ENCODE measurements around the gene LMCD1. TPM values are rescaled to one million over a fixed set of nuclear protein-coding genes. Genes with fewer than 3 reads are reported as not detected.

Gene LMCD1
- polyA plus RNA-seq, 1 experiment: 39.1 TPM

DNA sequence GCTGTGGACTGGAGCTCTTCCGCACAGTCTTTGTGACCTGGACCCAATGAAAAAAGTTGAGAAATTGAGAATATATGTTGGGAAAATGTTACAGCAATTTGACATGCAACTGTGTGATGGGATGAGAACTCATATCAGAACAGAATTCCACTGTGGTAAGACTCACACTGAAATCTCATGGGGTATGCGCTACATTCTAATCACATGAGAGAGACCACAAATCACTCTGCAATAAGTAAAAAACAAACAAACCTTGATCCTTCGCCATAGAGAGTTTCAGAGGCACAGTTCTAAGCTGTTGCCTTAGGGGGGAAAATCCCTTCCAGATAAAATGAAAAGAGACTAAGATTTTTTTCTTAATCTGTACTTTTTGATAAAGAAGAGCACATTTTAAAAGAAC lies 37.3 kb downstream of the LMCD1 start:
- ChIA-PET CTCF (interaction anchor here (0.6 kb wide), 1 partner anchor 11 kb away, joined by 3 read pairs; no protein-coding TSS in a partner anchor), POLR2A (interaction anchor here (1.0 to 1.3 kb wide), 2 partner anchors 38 to 95 kb away, joined by 4 read pairs; no protein-coding TSS in a partner anchor)
- H3K9me3 ChIP-seq (ENCODE audit: control insufficient read depth, insufficient read depth, low read length): no peaks in the 10 kb centered on the region
- no peak overlapping the region for H3K4me3 ChIP-seq (ENCODE audit: low read depth, low read length)
- DNase-seq (ENCODE audit: low read depth, low spot score): no peak
- no peaks in the 10 kb centered on the region for H3K27me3 ChIP-seq (ENCODE audit: control insufficient read depth, insufficient read depth, low read length)
- peak overlapping the region; percentile 57 for H3K27ac ChIP-seq (ENCODE audit: low read depth, low read length)
- TF ChIP-seq CTCF (IDR thresholded peaks at IDR 0.05; ENCODE audit: low read depth, low read length): no peak

DNA sequence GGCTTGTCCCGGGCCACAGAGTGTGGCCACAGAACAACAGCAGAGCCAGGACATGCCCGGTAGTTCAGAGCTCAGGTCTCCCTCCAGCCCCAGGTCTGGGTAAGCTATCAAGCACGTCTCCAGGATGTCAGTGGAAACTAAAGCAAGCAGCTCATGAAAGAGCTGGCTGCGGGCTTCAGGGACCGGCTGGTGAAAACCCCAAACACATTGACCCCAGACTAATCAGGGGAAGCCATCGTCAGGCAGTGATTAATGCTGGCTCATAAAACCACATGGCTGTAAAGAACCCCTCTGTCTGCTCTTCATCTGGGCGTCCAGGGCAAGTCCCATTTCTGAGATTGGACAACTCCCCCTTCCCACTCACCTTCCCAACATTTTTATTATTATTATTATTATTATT lies 37.8 kb downstream of the LMCD1 start:
- Histone ChIP-seq H3K9me3 (ENCODE audit: control insufficient read depth, insufficient read depth, low read length) (no peaks in the 10 kb centered on the region), H3K4me3 (ENCODE audit: low read depth, low read length) (no peak overlapping the region)
- CTCF ChIA-PET: interaction anchor here (1.4 kb wide), 1 partner anchor 95 kb away, joined by 3 read pairs; no protein-coding TSS in a partner anchor

GRCh38 chr3:8540456-8540855 lies 38.8 kb downstream of the LMCD1 start:
- no peaks in the 10 kb centered on the region for H3K27me3 ChIP-seq (ENCODE audit: control insufficient read depth, insufficient read depth, low read length)
- CTCF ChIA-PET: interaction anchor here (1.4 kb wide), 1 partner anchor 96 kb away, joined by 3 read pairs; no protein-coding TSS in a partner anchor

More for the DNA sequence above, 37.8 kb downstream of the LMCD1 start:
- peak overlapping the region; percentile 57 for H3K27ac ChIP-seq (ENCODE audit: low read depth, low read length)
- POLR2A ChIA-PET: interaction anchor here (1.0 to 1.3 kb wide), 2 partner anchors 38 to 95 kb away, joined by 4 read pairs; no protein-coding TSS in a partner anchor
- H3K27me3 ChIP-seq (ENCODE audit: control insufficient read depth, insufficient read depth, low read length): no peaks in the 10 kb centered on the region
- TF ChIP-seq CTCF (IDR thresholded peaks at IDR 0.05; ENCODE audit: low read depth, low read length): no peak
- DNase-seq (ENCODE audit: low read depth, low spot score): no peak

DNA sequence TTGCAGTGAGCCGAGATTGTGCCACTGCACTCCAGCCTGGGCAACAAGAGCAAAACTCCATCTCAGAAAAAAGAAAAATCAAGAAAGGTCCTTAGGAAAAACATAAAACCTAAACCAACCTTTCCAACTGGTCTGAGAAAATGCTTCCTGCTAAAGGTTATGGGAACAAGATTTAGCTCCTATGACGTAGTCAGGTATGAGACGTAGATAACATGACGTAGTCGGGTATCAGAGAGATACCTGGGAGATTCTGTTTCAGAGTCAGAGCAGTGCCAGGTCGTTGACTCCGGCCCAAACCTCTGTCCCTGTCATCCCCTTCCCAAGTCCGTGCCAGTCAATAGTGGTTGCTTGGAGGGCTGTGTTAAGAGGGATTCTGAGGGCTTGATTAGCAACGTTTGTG lies 39.9 kb downstream of the LMCD1 start:
- DNase-seq (ENCODE audit: low read depth, low spot score): no peak
- Histone ChIP-seq H3K4me3 (ENCODE audit: low read depth, low read length) (no peak overlapping the region), H3K9me3 (ENCODE audit: control insufficient read depth, insufficient read depth, low read length) (no peaks in the 10 kb centered on the region), H3K27ac (ENCODE audit: low read depth, low read length) (no peak overlapping the region), H3K27me3 (ENCODE audit: control insufficient read depth, insufficient read depth, low read length) (no peaks in the 10 kb centered on the region)
- ChIA-PET POLR2A (no interaction called here), CTCF (no interaction called here)
- TF ChIP-seq CTCF (IDR thresholded peaks at IDR 0.05; ENCODE audit: low read depth, low read length): no peak

More at GRCh38 chr3:8540456-8540855, 38.8 kb downstream of the LMCD1 start:
- no peak for DNase-seq (ENCODE audit: low read depth, low spot score)
- no peak for TF ChIP-seq CTCF (IDR thresholded peaks at IDR 0.05; ENCODE audit: low read depth, low read length)
- Histone ChIP-seq H3K9me3 (ENCODE audit: control insufficient read depth, insufficient read depth, low read length) (no peaks in the 10 kb centered on the region), H3K27ac (ENCODE audit: low read depth, low read length) (no peak overlapping the region), H3K4me3 (ENCODE audit: low read depth, low read length) (no peak overlapping the region)
- POLR2A ChIA-PET: no interaction called here

- H3K4me3 ChIP-seq (ENCODE audit: low read depth, low read length): no peak overlapping the region
- H3K27ac ChIP-seq (ENCODE audit: low read depth, low read length): no peak overlapping the region
- H3K27me3 ChIP-seq (ENCODE audit: control insufficient read depth, insufficient read depth, low read length): no peaks in the 10 kb centered on the region
- H3K9me3 ChIP-seq (ENCODE audit: control insufficient read depth, insufficient read depth, low read length): no peaks in the 10 kb centered on the region
- ChIA-PET CTCF (no interaction called here), POLR2A (interaction anchor here (1.1 kb wide), 1 partner anchor 13 kb away, joined by 4 read pairs; no protein-coding TSS in a partner anchor)
- no peak for TF ChIP-seq CTCF (IDR thresholded peaks at IDR 0.05; ENCODE audit: low read depth, low read length)
- no peak for DNase-seq (ENCODE audit: low read depth, low spot score)
Observed at GRCh38 chr3:8542190-8543135, 40.8 kb downstream of the LMCD1 start.
